HCT116 (cell line): ENCODE data around the gene DTNBP1. TPM values are rescaled to one million over a fixed set of nuclear protein-coding genes. Genes with fewer than 3 reads are reported as not detected.

Experiments
- ATAC-seq: fragments of 200-7000 bp; cut with Tn5 transposase; 2 replicates; pipeline ENCODE4 v1.9.1; 2020; ENCODE audit warnings: mild to moderate bottlenecking, moderate library complexity
- BruUV-seq: library from RNA; stranded (reverse); fragments of 400-500 nt; replicated peaks from 2 replicates; lab custom pipeline; 2021; lab: Mats Ljungman, UMichigan
- CTCF ChIA-PET: fragments of 300-600 bp; sonication (Branson Sonifier 250); formaldehyde crosslinking; loops from one replicate; lab custom pipeline; 2021; ENCODE audit warnings: antibody characterized with exemption; lab: Charles Lee
- POLR2A ChIA-PET: fragments of 300-600, 350-600 bp; sonication (Branson Sonifier 250); formaldehyde crosslinking; loops from one replicate; lab custom pipeline; 2021; ENCODE audit warnings: antibody characterized with exemption; lab: Charles Lee
- RAD21 ChIA-PET, 2 experiments: fragments of 300-600 bp; sonication (Branson Sonifier 250); formaldehyde crosslinking; loops; one replicate each; lab custom pipeline; 2023; ENCODE audit warnings: low total read pairs in 2 of 2; ENCODE audit not compliant: uncharacterized antibody in 2 of 2, unreplicated experiment in 2 of 2, low non-redundant PET in 1 of 2; lab: Charles Lee
- DNase-seq: peaks from one replicate; pipeline ENCODE4 v3.0.0-alpha.2; 2010; ENCODE audit warnings: low read depth, low spot score
- H2AFZ ChIP-seq: fragments of 200-600 bp; shearing (Covaris generic), sonication (generic); 2 replicates; pipeline ENCODE4 v1.6.1; 2017; ENCODE audit warnings: low read depth, mixed run types, mixed read lengths, antibody characterized with exemption, low read length; ENCODE audit not compliant: poor library complexity, severe bottlenecking
- H3K27ac ChIP-seq: 2 replicates; pipeline ENCODE4 v1.5.1; 2012; ENCODE audit warnings: low read depth, low read length
- H3K27me3 ChIP-seq: fragments of 200-600 bp; sonication (generic); 2 replicates; pipeline ENCODE4 v1.6.1; 2016; ENCODE audit warnings: mixed run types, low read length, mixed read lengths; ENCODE audit not compliant: insufficient read depth
- H3K36me3 ChIP-seq, 2 experiments: fragments of 200-500 bp in 1 of 2; fragments of 200-600 bp in 1 of 2; sonication (Bioruptor generic) in 1 of 2; sonication (generic) in 1 of 2; 2 replicates each; pipeline versions ENCODE4 v1.5.1 to v1.6.1; 2014 to 2016; ENCODE audit warnings: low read length in 2 of 2, inconsistent platforms in 1 of 2, mixed read lengths in 1 of 2, mixed run types in 1 of 2; ENCODE audit not compliant: insufficient read depth in 2 of 2, control insufficient read depth in 1 of 2
- H3K4me1 ChIP-seq, 2 experiments: fragments of 200-600 bp in 1 of 2; sonication (generic) in 1 of 2; 2 replicates each; pipeline versions ENCODE4 v1.5.1 to v1.6.1; 2012 to 2017; ENCODE audit warnings: low read length in 2 of 2, inconsistent platforms in 1 of 2, mild to moderate bottlenecking in 1 of 2, mixed read lengths in 1 of 2, mixed run types in 1 of 2, moderate library complexity in 1 of 2; ENCODE audit not compliant: insufficient read depth in 2 of 2, control insufficient read depth in 1 of 2
- H3K4me2 ChIP-seq: fragments of 200-600 bp; sonication (generic); 2 replicates; pipeline ENCODE4 v1.6.1; 2017; ENCODE audit warnings: mixed run types, low read length, mixed read lengths
- H3K4me3 ChIP-seq, 2 experiments: fragments of 200-600 bp in 1 of 2; sonication (generic) in 1 of 2; replicated peaks in 1 of 2; 2 replicates each; pipeline ENCODE4 v1.5.1; 2011 to 2016; ENCODE audit warnings: low read length in 2 of 2, control low read depth in 1 of 2, low read depth in 1 of 2, mild to moderate bottlenecking in 1 of 2, mixed read lengths in 1 of 2, mixed run types in 1 of 2
- H3K79me2 ChIP-seq: fragments of 200-600 bp; sonication (generic); 2 replicates; pipeline ENCODE4 v1.6.1; 2017; ENCODE audit warnings: mild to moderate bottlenecking, mixed run types, low read length, moderate library complexity, mixed read lengths; ENCODE audit not compliant: insufficient read depth
- H3K9ac ChIP-seq: fragments of 200-600 bp; sonication (generic); 2 replicates; pipeline ENCODE4 v1.6.1; 2016; ENCODE audit warnings: low read length, mixed read lengths
- H3K9me2 ChIP-seq: fragments of 200-600 bp; sonication (generic), shearing (Covaris generic); 2 replicates; pipeline ENCODE4 v1.6.1; 2017; ENCODE audit warnings: mixed run types, mild to moderate bottlenecking, moderate library complexity; ENCODE audit not compliant: insufficient read depth
- H3K9me3 ChIP-seq, 2 experiments: fragments of 200-500 bp in 1 of 2; fragments of 200-600 bp in 1 of 2; sonication (Bioruptor generic) in 1 of 2; sonication (generic) in 1 of 2; 2 replicates each; pipeline ENCODE4 v1.6.1; 2014 to 2017; ENCODE audit warnings: low read length in 2 of 2, mixed read lengths in 2 of 2, inconsistent platforms in 1 of 2, low read depth in 1 of 2, mild to moderate bottlenecking in 1 of 2, mixed run types in 1 of 2, moderate library complexity in 1 of 2; ENCODE audit not compliant: control insufficient read depth in 1 of 2, insufficient read depth in 1 of 2
- H4K20me1 ChIP-seq: fragments of 200-600 bp; sonication (generic), shearing (Covaris generic); 2 replicates; pipeline ENCODE4 v1.6.1; 2017; ENCODE audit warnings: mixed run types, mild to moderate bottlenecking, moderate library complexity; ENCODE audit not compliant: insufficient read depth
- CEBPB ChIP-seq: IDR thresholded peaks from 2 replicates; pipeline ENCODE4 v1.6.1; 2012; ENCODE audit warnings: low read depth
- CTCF ChIP-seq, 3 experiments: fragments of 200-600 bp in 1 of 3; sonication (generic) in 1 of 3; IDR thresholded peaks in 2 of 3; conservative IDR thresholded peaks in 1 of 3; 2 replicates each; pipeline ENCODE4 v1.5.1; 2012 to 2017; ENCODE audit warnings: low read depth in 2 of 3, low read length in 2 of 3, antibody characterized with exemption in 1 of 3, borderline replicate concordance in 1 of 3, control low read depth in 1 of 3, mild to moderate bottlenecking in 1 of 3, mixed read lengths in 1 of 3, mixed run types in 1 of 3, moderate library complexity in 1 of 3; ENCODE audit not compliant: insufficient read depth in 1 of 3
- ELF1 ChIP-seq: IDR thresholded peaks from 2 replicates; pipeline ENCODE4 v1.6.1; 2012; ENCODE audit warnings: low read depth, borderline replicate concordance
- REST ChIP-seq: IDR thresholded peaks from 2 replicates; pipeline ENCODE4 v1.6.1; 2012; ENCODE audit warnings: low read depth
- YY1 ChIP-seq: IDR thresholded peaks from 2 replicates; pipeline ENCODE4 v1.6.1; 2011; ENCODE audit warnings: low read length, low read depth, moderate library complexity, mild to moderate bottlenecking; ENCODE audit not compliant: insufficient replicate concordance; ENCODE audit errors: extremely low read depth
- intact Hi-C: fragments of 100-400 bp; cut with micrococcal nuclease; formaldehyde crosslinking; loops from 2 replicates; pipeline ENCODE4 v1.10.0; 2022
- total RNA-seq: library from RNA; stranded (reverse); gene quantifications from one replicate; pipeline ENCODE4 v1.2.1, GENCODE V29; 2021; ENCODE audit not compliant: unreplicated experiment

DTNBP1 gene
- total RNA-seq, 1 experiment from 2014 or later = 16.7 TPM

GRCh38 chr6:15508931-15509330 is 153.9 kb downstream of the DTNBP1 start:
- ATAC-seq = no peak
- RAD21 ChIA-PET = no interaction called here
- no peaks in the 10 kb centered on the region for H4K20me1 ChIP-seq
- no peak overlapping the region for H3K4me2 ChIP-seq
- peaks cover 0 to 2% of the 10 kb centered on the region in 2 experiments; a peak in 1 of 4 replicates for H3K36me3 ChIP-seq
- no TSS peak for BruUV-seq
- CTCF ChIA-PET = no interaction called here
- H3K79me2 ChIP-seq = no peaks in the 10 kb centered on the region
- TF ChIP-seq ELF1 = no peak
- TF ChIP-seq YY1 = no peak
- TF ChIP-seq REST = no peak
- no peak for TF ChIP-seq CEBPB
- TF ChIP-seq CTCF (IDR thresholded peaks at IDR 0.05 in 2 of 3, conservative IDR thresholded peaks at IDR 0.05 in 1 of 3; ENCODE audit: borderline replicate concordance in 1 of 3, insufficient read depth in 1 of 3, low read depth in 2 of 3, low read length in 2 of 3) = no peak
- TF ChIP-seq, all 23 proteins: peak for 0
- H3K9me2 ChIP-seq = no peaks in the 10 kb centered on the region
- no peaks in the 10 kb centered on the region for H3K27me3 ChIP-seq
- DNase-seq = no peak
- no peak overlapping the region for H2AFZ ChIP-seq
- intact Hi-C loops = no loop called here
- POLR2A ChIA-PET = no interaction called here
- 0 out of 4 replicates have a peak, but pooled peaks cover 0 to 4% of the 10 kb centered on the region in 2 experiments for H3K4me1 ChIP-seq
- H3K9me3 ChIP-seq = no peaks in the 10 kb centered on the region
- H3K4me3 ChIP-seq = no peak overlapping the region
- H3K27ac ChIP-seq = no peak overlapping the region
- H3K9ac ChIP-seq = no peak overlapping the region
